Sigmoid colon (tissue), 4 donors: ENCODE data around the gene TULP1.

ENCODE experiments used
- EP300 ChIP-seq, 4 donors: sonication (generic); formaldehyde crosslinking; IDR thresholded peaks; one replicate each; pipeline ENCODE4 v1.6.1; 2017; ENCODE audit warnings: antibody characterized with exemption in 4 of 4
- POLR2A ChIP-seq, 2 donors: fragments of 450-650 bp; IDR thresholded peaks; one replicate each; pipeline ENCODE4 v1.6.1; 2016; ENCODE audit warnings: antibody characterized with exemption in 2 of 2, mild to moderate bottlenecking in 2 of 2, moderate library complexity in 2 of 2
- POLR2AphosphoS5 ChIP-seq, 4 donors: sonication (generic); formaldehyde crosslinking; IDR thresholded peaks; one replicate each; pipeline ENCODE4 v1.6.1; 2017; ENCODE audit warnings: antibody characterized with exemption in 4 of 4
- TF ChIP-seq, protein P1 (sequence below), 4 experiments: fragments of 450-650 bp in 3 of 4; fragments of 200-600 bp in 1 of 4; IDR thresholded peaks; one replicate each; pipeline ENCODE4 v1.5.1; 2016 to 2019; ENCODE audit warnings: antibody characterized with exemption in 4 of 4, mild to moderate bottlenecking in 3 of 4, moderate library complexity in 2 of 4

DNA sequence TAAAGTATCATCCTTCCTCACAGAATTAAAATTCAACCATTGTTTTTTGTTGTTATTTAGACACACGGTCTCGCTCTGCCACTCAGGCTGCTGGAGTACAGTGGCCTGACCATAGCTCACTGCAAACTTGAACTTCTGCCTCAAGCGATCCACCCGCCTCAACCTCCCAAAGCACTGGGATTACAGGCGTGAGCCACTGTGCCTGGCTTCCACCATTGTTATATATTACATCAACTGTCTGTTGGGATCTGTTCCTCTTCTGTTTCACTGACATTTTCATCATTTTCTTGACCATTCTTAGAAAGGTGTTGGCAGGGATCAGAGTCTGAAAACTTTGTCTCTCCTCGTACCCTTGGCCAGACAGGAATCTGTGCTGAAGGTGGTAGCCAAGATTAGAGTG, 21.3 kb upstream of the TULP1 start:
- TF ChIP-seq POLR2A (IDR thresholded peaks at IDR 0.05) (no peak), EP300 (IDR thresholded peaks at IDR 0.05) (no peak), POLR2AphosphoS5 (IDR thresholded peaks at IDR 0.05) (no peak)
- TF ChIP-seq, protein P1, sequence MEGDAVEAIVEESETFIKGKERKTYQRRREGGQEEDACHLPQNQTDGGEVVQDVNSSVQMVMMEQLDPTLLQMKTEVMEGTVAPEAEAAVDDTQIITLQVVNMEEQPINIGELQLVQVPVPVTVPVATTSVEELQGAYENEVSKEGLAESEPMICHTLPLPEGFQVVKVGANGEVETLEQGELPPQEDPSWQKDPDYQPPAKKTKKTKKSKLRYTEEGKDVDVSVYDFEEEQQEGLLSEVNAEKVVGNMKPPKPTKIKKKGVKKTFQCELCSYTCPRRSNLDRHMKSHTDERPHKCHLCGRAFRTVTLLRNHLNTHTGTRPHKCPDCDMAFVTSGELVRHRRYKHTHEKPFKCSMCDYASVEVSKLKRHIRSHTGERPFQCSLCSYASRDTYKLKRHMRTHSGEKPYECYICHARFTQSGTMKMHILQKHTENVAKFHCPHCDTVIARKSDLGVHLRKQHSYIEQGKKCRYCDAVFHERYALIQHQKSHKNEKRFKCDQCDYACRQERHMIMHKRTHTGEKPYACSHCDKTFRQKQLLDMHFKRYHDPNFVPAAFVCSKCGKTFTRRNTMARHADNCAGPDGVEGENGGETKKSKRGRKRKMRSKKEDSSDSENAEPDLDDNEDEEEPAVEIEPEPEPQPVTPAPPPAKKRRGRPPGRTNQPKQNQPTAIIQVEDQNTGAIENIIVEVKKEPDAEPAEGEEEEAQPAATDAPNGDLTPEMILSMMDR (IDR thresholded peaks at IDR 0.05): no peak
